GM21526 (cell line): ENCODE data around the gene OPN1SW.

ENCODE experiments used
- ATAC-seq: cut with Tn5 transposase; IDR thresholded peaks from one replicate; pipeline ENCODE4 v1.9.1; 2021; ENCODE audit warnings: moderate library complexity; ENCODE audit not compliant: unreplicated experiment, low FRiP score

OPN1SW gene

GRCh38 chr7:128763541-128763940, 12.1 kb downstream of the OPN1SW start:
- no peak for ATAC-seq

GRCh38 chr7:128759242-128759641, 16.4 kb downstream of the OPN1SW start:
- ATAC-seq = no peak

GRCh38 chr7:128758553-128758952, 17.0 kb downstream of the OPN1SW start:
- ATAC-seq = no peak

GRCh38 chr7:128757203-128757602, 18.4 kb downstream of the OPN1SW start:
- no peak for ATAC-seq

GRCh38 chr7:128755819-128756476, 19.6 kb downstream of the OPN1SW start:
- no peak for ATAC-seq

- no peak for ATAC-seq
These were observed 20.3 kb downstream of the OPN1SW start for GRCh38 chr7:128755075-128755818.

- ATAC-seq = no peak
These were observed 23.3 kb downstream of the OPN1SW start for GRCh38 chr7:128752251-128752650.

GRCh38 chr7:128747327-128748079, 28.1 kb downstream of the OPN1SW start:
- no peak for ATAC-seq

- no peak for ATAC-seq
These were observed 29.9 kb downstream of the OPN1SW start for GRCh38 chr7:128745706-128746105.

- no peak for ATAC-seq
These were observed 31.2 kb downstream of the OPN1SW start for GRCh38 chr7:128744366-128744905.

GRCh38 chr7:128743112-128743772, 32.4 kb downstream of the OPN1SW start:
- ATAC-seq = no peak

GRCh38 chr7:128742206-128742605, 33.4 kb downstream of the OPN1SW start:
- no peak for ATAC-seq

GRCh38 chr7:128741491-128741890, 34.1 kb downstream of the OPN1SW start:
- ATAC-seq = no peak

- ATAC-seq = no peak
These were observed 34.6 kb downstream of the OPN1SW start for GRCh38 chr7:128740996-128741395.

GRCh38 chr7:128739990-128740682, 35.5 kb downstream of the OPN1SW start:
- no peak for ATAC-seq

- peak; percentile 96 for ATAC-seq
These were observed 36.3 kb downstream of the OPN1SW start, which contains the start of gene CALU for GRCh38 chr7:128739048-128739962. Gene CALU, plus strand, starts transcription at chr7:128739359. Its CDS starts 9,225 bp downstream, at chr7:128748584.

- ATAC-seq = peak; percentile 4
These were observed 37.0 kb downstream of the OPN1SW start for GRCh38 chr7:128738570-128739047.

- ATAC-seq = no peak
These were observed 37.7 kb downstream of the OPN1SW start for GRCh38 chr7:128737867-128738385.
